IMR-90 (cell line): Measurements from ENCODE around the gene OR5H14. TPM values are rescaled to one million over a fixed set of nuclear protein-coding genes. Genes with fewer than 3 reads are reported as not detected.

ENCODE experiments used
- ATAC-seq: fragments of 200-7000 bp; cut with Tn5 transposase; 2 replicates; pipeline ENCODE4 v1.9.1; 2020; ENCODE audit warnings: low read depth, mild to moderate bottlenecking, moderate library complexity
- Bru-seq: library from RNA; stranded (reverse); fragments of 400-500 nt; gene quantifications from one replicate; lab custom pipeline; 2021; lab: Mats Ljungman, UMichigan
- BruChase-seq, 2 experiments: library from RNA; stranded (reverse); fragments of 400-500 nt; gene quantifications; one replicate each; lab custom pipeline; 2021; lab: Mats Ljungman, UMichigan
- BruUV-seq: library from RNA; stranded (reverse); fragments of 400-500 nt; replicated peaks from 2 replicates; lab custom pipeline; 2021; lab: Mats Ljungman, UMichigan
- CTCF ChIA-PET: fragments of 300-600 bp; formaldehyde crosslinking; extraction: SDS; loops from one replicate; lab custom pipeline; 2021; ENCODE audit warnings: antibody characterized with exemption; lab: Yijun Ruan, JAX
- POLR2A ChIA-PET: fragments of 300-600 bp; sonication (Branson Sonifier 250); formaldehyde crosslinking; loops from one replicate; lab custom pipeline; 2022; ENCODE audit warnings: antibody characterized with exemption; ENCODE audit not compliant: unreplicated experiment; lab: Charles Lee
- DNase-seq: peaks from one replicate; pipeline ENCODE4 v3.0.0; 2013
- H2AFZ ChIP-seq: replicated peaks from 2 replicates; pipeline ENCODE3; 2013; ENCODE audit warnings: low read length, mild to moderate bottlenecking; ENCODE audit not compliant: poor library complexity
- H2AK5ac ChIP-seq: 2 replicates; pipeline ENCODE4 v1.6.1; 2013; ENCODE audit warnings: low read depth, low read length, inconsistent platforms
- H2AK9ac ChIP-seq: replicated peaks from 2 replicates; pipeline ENCODE3; 2013; ENCODE audit warnings: mild to moderate bottlenecking, low read depth, low read length, moderate library complexity; ENCODE audit not compliant: poor library complexity
- H2BK120ac ChIP-seq: 2 replicates; pipeline ENCODE4 v1.6.1; 2013; ENCODE audit warnings: low read depth, low read length, inconsistent platforms
- H2BK15ac ChIP-seq: 3 replicates; pipeline ENCODE4 v1.6.1; 2013; ENCODE audit warnings: low read depth, low read length, inconsistent platforms
- H2BK20ac ChIP-seq: 2 replicates; pipeline ENCODE4 v1.6.1; 2013; ENCODE audit warnings: low read depth, mild to moderate bottlenecking, inconsistent platforms, low read length, moderate library complexity
- H2BK5ac ChIP-seq: 2 replicates; pipeline ENCODE4 v1.6.1; 2013; ENCODE audit warnings: mild to moderate bottlenecking, low read depth, low read length, inconsistent platforms; ENCODE audit not compliant: poor library complexity, severe bottlenecking
- H3K14ac ChIP-seq: replicated peaks from 2 replicates; pipeline ENCODE4 v1.6.1; 2013; ENCODE audit warnings: low read depth, low read length, inconsistent platforms
- H3K18ac ChIP-seq: 2 replicates; pipeline ENCODE4 v1.6.1; 2013; ENCODE audit warnings: low read depth, low read length, control low read depth
- H3K23ac ChIP-seq: 2 replicates; pipeline ENCODE4 v1.6.1; 2013; ENCODE audit warnings: low read depth, low read length, inconsistent platforms
- H3K27ac ChIP-seq: 2 replicates; pipeline ENCODE4 v1.5.1; 2013; ENCODE audit warnings: mild to moderate bottlenecking, control low read depth, low read length; ENCODE audit not compliant: insufficient read depth
- H3K27me3 ChIP-seq: 2 replicates; pipeline ENCODE4 v1.6.1; 2013; ENCODE audit warnings: low read length; ENCODE audit not compliant: control insufficient read depth, insufficient read depth
- H3K36me3 ChIP-seq: 2 replicates; pipeline ENCODE4 v1.6.1; 2013; ENCODE audit warnings: low read length, mixed read lengths; ENCODE audit not compliant: control insufficient read depth, insufficient read depth
- H3K4ac ChIP-seq: 2 replicates; pipeline ENCODE4 v1.6.1; 2013; ENCODE audit warnings: low read depth, low read length, inconsistent platforms
- H3K4me1 ChIP-seq: 2 replicates; pipeline ENCODE4 v1.6.1; 2013; ENCODE audit warnings: low read length, mixed read lengths; ENCODE audit not compliant: control insufficient read depth, insufficient read depth
- H3K4me2 ChIP-seq: 2 replicates; pipeline ENCODE4 v1.6.1; 2013; ENCODE audit warnings: low read depth, mild to moderate bottlenecking, control low read depth, low read length, moderate library complexity
- H3K4me3 ChIP-seq: 2 replicates; pipeline ENCODE4 v1.5.1; 2013; ENCODE audit warnings: low read depth, mild to moderate bottlenecking, control low read depth, low read length, moderate library complexity; ENCODE audit not compliant: insufficient read depth
- H3K56ac ChIP-seq: 2 replicates; pipeline ENCODE4 v1.6.1; 2013; ENCODE audit warnings: low read length, inconsistent platforms; ENCODE audit not compliant: insufficient read depth; ENCODE audit errors: extremely low read depth
- H3K79me1 ChIP-seq, 2 experiments: 2 replicates each; pipeline ENCODE4 v1.6.1; 2013; ENCODE audit warnings: low read length in 2 of 2, inconsistent platforms in 1 of 2, low read depth in 1 of 2
- H3K9ac ChIP-seq: 2 replicates; pipeline ENCODE4 v1.6.1; 2013; ENCODE audit warnings: low read depth, low read length, control low read depth
- H3K9me1 ChIP-seq: 2 replicates; pipeline ENCODE4 v1.6.1; 2013; ENCODE audit warnings: low read length, inconsistent platforms; ENCODE audit not compliant: insufficient read depth
- H3K9me3 ChIP-seq: 2 replicates; pipeline ENCODE4 v1.6.1; 2013; ENCODE audit warnings: low read length; ENCODE audit not compliant: control insufficient read depth, insufficient read depth
- H4K20me1 ChIP-seq: 2 replicates; pipeline ENCODE4 v1.6.1; 2013; ENCODE audit warnings: low read length, inconsistent platforms; ENCODE audit not compliant: insufficient read depth
- H4K5ac ChIP-seq: 2 replicates; pipeline ENCODE4 v1.6.1; 2013; ENCODE audit warnings: mild to moderate bottlenecking, low read depth, low read length, control low read depth
- H4K8ac ChIP-seq, 2 experiments: 2 replicates each; pipeline ENCODE4 v1.6.1; 2013; ENCODE audit warnings: low read depth in 2 of 2, low read length in 2 of 2, control low read depth in 1 of 2, inconsistent platforms in 1 of 2
- H4K91ac ChIP-seq: 2 replicates; pipeline ENCODE4 v1.6.1; 2013; ENCODE audit warnings: low read depth, low read length, inconsistent platforms; ENCODE audit not compliant: insufficient read depth
- BHLHE40 ChIP-seq: fragments of 150-350 bp; IDR thresholded peaks from 2 replicates; pipeline ENCODE4 v1.6.1; 2016; ENCODE audit warnings: mild to moderate bottlenecking, low read depth, low read length
- CEBPB ChIP-seq: IDR thresholded peaks from 2 replicates; pipeline ENCODE4 v1.6.1; 2012; ENCODE audit warnings: low read depth, low read length, improper control_type of control experiment
- MAZ ChIP-seq: IDR thresholded peaks from 2 replicates; pipeline ENCODE4 v1.6.1; 2012; ENCODE audit warnings: low read depth, mild to moderate bottlenecking, low read length, improper control_type of control experiment, moderate library complexity, borderline replicate concordance
- POLR2A ChIP-seq: IDR thresholded peaks from 2 replicates; pipeline ENCODE4 v1.6.1; 2012; ENCODE audit warnings: mild to moderate bottlenecking, low read depth, low read length
- RFX5 ChIP-seq: IDR thresholded peaks from 2 replicates; pipeline ENCODE4 v1.8.0; 2012; ENCODE audit warnings: low read depth, mild to moderate bottlenecking, low read length, moderate library complexity
- WGBS, 2 experiments: methylation state at CpG; one replicate each; pipeline versions ENCODE4 v1.1.5 to v1.1.7; 2013; ENCODE audit warnings: missing lambda C conversion rate in 2 of 2; ENCODE audit not compliant: insufficient read length in 1 of 2; ENCODE audit errors: extremely low coverage in 2 of 2; 5-methylcytosine and 5-hydroxymethylcytosine counted together
- dilution Hi-C: fragments of 300-500 bp; cut with HindIII; formaldehyde crosslinking; loops from one replicate; pipeline ENCODE4 v1.14.3; 2018; ENCODE audit warnings: low sequenced_read_pairs; ENCODE audit not compliant: unreplicated experiment
- in situ Hi-C: fragments of 300-500 bp; cut with MboI; formaldehyde crosslinking; loops from 3 replicates; pipeline ENCODE4 v1.14.3; 2019; ENCODE audit warnings: low sequenced_read_pairs, inconsistent platforms, mixed read lengths
- intact Hi-C: fragments of 100-400 bp; cut with micrococcal nuclease; formaldehyde crosslinking; loops from 2 replicates; pipeline ENCODE4 v1.10.0; 2022
- long read RNA-seq: library from polyadenylated mRNA; unstranded; transcript quantifications from one replicate; pipeline ENCODE4 v2.0.0, GENCODE V29; 2021; ENCODE audit not compliant: unreplicated experiment
- polyA plus RNA-seq, 3 experiments: library from polyadenylated mRNA; depleted of rRNA; stranded (reverse); fragments of >200 nt; gene quantifications; 2 replicates each; pipeline ENCODE4 v1.2.3, GENCODE V29; 2012; ENCODE audit warnings: low replicate concordance in 1 of 3
- total RNA-seq: library from RNA; depleted of rRNA; stranded (reverse); fragments of >200 nt; gene quantifications from 2 replicates; pipeline ENCODE4 v1.2.3, GENCODE V29; 2012; rRNA removed
- TF ChIP-seq, protein P1 (sequence below): fragments of 150-350 bp; IDR thresholded peaks from 2 replicates; pipeline ENCODE4 v1.6.1; 2017; ENCODE audit warnings: mild to moderate bottlenecking, antibody characterized with exemption, low read length, low read depth

The OR5H14 gene
- total RNA-seq (not detected in 2 replicates), polyA plus RNA-seq (2012; rRNA removed) (not detected in 2 replicates), Bru-seq, nascent RNA (not detected), BruChase-seq, experiment 1, labeled RNA remaining after a 6-hour chase (not detected), BruChase-seq, experiment 2, labeled RNA remaining after a 2-hour chase (not detected)
- not detected in 2 replicates for polyA plus RNA-seq (2012; cell fraction: cytosol; rRNA removed)
- polyA plus RNA-seq (2012; cell fraction: nucleus; rRNA removed; ENCODE audit: low replicate concordance) = not detected in 2 replicates
- long read RNA-seq = 0 reads

DNA sequence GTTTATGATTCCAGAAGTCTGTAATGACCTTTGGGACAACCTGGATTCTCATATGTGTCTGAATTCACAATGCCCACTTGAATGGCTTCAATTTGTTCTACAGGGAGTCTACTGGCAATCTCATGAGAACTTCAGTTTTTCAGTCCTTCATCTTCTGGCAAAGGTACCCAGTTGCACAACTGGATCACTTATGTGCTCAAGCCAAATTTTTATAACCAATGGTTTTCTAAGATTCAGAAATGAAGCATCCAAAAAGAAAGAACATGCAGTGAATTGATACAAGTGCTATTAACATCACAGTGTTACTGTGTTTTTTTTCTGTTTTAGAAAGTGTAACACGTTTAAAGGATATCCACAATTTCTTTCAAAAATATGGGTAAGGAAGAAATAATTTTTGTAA is at the start of gene OR5H14:
TSS of gene OR5H14 (plus strand) at position 301 of the 400 bp plus-strand sequence. CDS start 1,907 bp downstream, outside the sequence.
- Histone ChIP-seq H2BK20ac (no peak within 1 kb of the TSS), H3K4me1 (no peaks in the 10 kb centered on the region), H3K27ac (no peak within 1 kb of the TSS), H3K14ac (no peak within 1 kb of the TSS), H3K18ac (no peak within 1 kb of the TSS), H3K36me3 (no peaks in the 10 kb centered on the region), H3K9me3 (no peaks in the 10 kb centered on the region), H2BK5ac (no peak within 1 kb of the TSS), H3K9ac (no peak within 1 kb of the TSS), H2AK5ac (no peak within 1 kb of the TSS), H3K4ac (no peak within 1 kb of the TSS), H3K4me2 (no peak within 1 kb of the TSS), H4K5ac (no peak within 1 kb of the TSS), H2AK9ac (no peak within 1 kb of the TSS), H4K91ac (no peak within 1 kb of the TSS), H4K20me1 (no peaks in the 10 kb centered on the region), H3K56ac (no peak within 1 kb of the TSS), H3K79me1 (no peaks in the 10 kb centered on the region), H2BK15ac (no peak within 1 kb of the TSS), H4K8ac (no peak within 1 kb of the TSS), H3K23ac (no peak within 1 kb of the TSS), H2AFZ (no peak within 1 kb of the TSS), H3K27me3 (no peaks in the 10 kb centered on the region), H2BK120ac (no peak within 1 kb of the TSS), H3K4me3 (no peak within 1 kb of the TSS), H3K9me1 (no peaks in the 10 kb centered on the region)
- ChIA-PET POLR2A (no interaction called here), CTCF (no interaction called here)
- in situ Hi-C loops (no loop called here), intact Hi-C loops (no loop called here), dilution Hi-C loops (no loop called here)
- TF ChIP-seq POLR2A (no peak), BHLHE40 (no peak), MAZ (no peak), CEBPB (no peak), RFX5 (no peak)
- TF ChIP-seq, protein P1, sequence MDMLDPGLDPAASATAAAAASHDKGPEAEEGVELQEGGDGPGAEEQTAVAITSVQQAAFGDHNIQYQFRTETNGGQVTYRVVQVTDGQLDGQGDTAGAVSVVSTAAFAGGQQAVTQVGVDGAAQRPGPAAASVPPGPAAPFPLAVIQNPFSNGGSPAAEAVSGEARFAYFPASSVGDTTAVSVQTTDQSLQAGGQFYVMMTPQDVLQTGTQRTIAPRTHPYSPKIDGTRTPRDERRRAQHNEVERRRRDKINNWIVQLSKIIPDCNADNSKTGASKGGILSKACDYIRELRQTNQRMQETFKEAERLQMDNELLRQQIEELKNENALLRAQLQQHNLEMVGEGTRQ = no peak
- BruUV-seq = no TSS peak
- ATAC-seq = no peak
- no CpG with 5 or more reads among the region's 1 CpG for WGBS, 2 experiments
- DNase-seq = no peak
